DMS 273 (cell line): ENCODE measurements around the gene RTN1.

ENCODE experiments used
- DNase-seq: peaks from one replicate; lab custom pipeline; 2025; ENCODE audit not compliant: unreplicated experiment; lab: John Stamatoyannopoulos, UW

RTN1 gene

DNA sequence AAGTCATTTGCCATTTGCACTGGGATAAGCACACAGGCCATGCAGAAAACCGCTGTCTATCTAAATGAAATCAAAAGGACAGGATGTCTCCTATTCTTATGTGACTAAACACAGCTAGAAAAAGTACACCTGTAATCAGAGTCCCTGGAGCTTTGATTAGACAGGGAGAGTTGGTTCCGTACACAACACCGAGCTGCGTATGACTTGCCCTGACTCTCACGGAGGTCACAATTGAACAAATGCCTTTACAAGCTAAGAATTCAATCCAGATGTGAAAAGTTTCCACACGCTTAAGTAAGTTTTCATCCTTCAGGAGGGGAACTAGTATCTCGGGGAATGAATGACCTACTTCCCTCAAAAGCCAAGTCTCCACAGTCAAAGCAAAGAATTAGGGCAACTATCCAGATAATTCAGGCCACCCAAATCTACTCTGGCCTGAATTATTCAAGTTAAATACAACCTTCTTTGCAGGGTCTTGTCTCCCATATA is 67.5 kb downstream of the RTN1 start:
- DNase-seq: no peak

- DNase-seq: no peak
These were observed 82.4 kb downstream of the RTN1 start for GRCh38 chr14:59788176-59788575.

DNA sequence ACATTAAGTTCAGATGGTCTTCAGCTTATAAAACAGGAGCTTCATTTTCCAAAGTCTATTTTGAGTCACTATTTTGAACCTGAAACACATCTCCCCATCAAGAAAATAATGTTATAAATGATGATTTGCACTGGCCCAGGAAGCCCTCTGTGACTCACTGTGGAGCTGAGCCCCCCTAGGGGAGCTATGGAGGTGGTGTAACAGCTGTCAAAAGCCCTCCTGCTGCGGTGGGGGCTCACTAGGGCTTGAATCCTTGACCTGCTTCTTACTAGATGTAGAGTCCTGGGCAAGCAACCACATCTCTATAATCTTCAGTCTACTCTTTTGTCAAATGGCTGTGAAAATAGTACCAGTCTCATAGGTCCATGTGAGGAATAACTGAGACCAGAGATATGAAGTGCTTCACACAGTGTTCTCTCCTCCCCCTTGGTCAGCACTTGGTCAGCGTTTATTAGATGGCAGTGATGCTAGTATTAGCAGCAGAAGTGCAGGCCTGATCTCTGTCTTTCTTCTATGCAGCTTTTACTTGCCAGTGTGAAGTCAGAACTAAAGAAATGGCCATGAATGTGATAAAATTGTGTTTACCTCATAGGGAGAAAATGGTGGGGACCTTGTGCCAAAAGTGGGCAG is 83.4 kb downstream of the RTN1 start:
- DNase-seq: peak; percentile 39

DNA sequence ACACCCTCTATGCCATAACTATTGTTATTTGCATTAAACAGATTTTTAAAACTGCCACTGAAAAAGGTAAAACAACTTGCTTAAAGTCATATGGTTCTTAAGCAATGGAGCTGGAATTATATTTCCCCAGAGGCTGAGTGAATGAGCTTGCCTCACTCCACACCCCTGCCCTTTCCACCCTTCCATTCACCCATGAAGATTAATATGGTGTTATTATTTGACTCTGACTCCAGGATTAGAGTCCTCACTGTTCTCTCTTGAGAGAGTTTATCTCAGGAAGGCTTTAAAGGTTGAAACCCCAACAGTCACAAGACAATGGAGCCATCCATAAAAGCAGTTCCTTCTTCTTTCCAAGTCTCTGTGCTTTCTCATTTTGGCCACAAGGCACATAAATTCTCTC is 84.9 kb downstream of the RTN1 start:
- no peak for DNase-seq

- DNase-seq: no peak
These were observed 87.8 kb downstream of the RTN1 start for GRCh38 chr14:59782760-59783159.

- DNase-seq: no peak
These were observed 93.5 kb downstream of the RTN1 start for GRCh38 chr14:59777006-59777579.

GRCh38 chr14:59776468-59776867 is 94.1 kb downstream of the RTN1 start:
- no peak for DNase-seq

DNA sequence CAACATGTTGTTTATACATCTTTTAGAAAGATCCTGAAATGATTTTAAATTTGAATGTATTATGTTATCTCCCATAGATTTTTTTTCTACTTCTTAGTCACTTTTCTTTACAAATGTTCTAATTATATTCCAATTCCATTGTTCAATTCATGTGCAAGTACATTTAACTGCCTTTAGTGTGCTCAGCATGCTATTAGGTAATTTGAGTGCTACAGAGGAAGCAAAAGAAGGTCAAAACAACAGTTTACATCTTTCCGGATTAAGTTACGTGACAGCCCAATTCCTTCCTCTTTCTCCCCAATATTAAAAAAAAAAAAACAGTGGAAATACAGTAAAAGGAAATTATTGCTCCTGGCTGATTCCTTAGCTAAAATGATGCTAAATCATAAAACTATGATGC is 98.3 kb downstream of the RTN1 start:
- DNase-seq: no peak

DNA sequence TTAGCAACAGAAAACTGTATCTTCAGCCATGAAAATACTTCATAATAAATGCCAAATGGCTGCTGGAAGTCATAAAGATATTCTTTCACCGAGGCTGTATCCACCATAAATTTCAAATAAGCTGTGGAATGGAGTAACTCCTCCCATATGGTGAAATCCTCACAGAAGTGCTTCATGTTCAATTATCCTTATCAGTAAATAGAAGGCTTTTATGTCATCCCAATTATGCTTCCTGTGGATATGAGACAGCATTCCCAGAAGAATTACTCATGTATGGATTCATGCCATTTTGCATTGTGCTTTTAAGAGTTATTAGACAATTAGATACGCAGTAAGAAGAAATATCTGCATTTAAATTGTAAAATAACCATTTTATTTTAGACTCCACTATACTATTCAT is 99.0 kb downstream of the RTN1 start:
- DNase-seq: peak; percentile 16

DNA sequence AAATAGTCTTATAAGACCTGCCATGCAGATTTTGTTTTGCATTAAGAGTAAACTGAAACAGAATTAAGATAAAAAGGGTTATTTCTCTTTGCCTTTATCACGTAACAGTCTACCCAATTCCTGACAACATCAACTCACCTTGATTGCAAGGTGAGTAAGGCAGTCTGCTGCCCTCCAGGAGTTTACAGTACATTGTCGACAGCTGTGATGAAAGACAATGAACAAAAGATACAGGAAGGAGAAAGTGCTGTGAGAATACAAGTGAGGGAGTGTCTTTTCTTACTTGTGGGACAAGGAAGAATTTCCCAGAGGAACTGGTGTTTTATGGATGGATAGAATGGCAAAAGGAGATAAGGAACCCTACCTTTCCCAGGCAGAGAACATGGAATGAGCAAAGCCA is 101.0 kb downstream of the RTN1 start:
- DNase-seq: no peak

GRCh38 chr14:59768855-59769375 is 101.7 kb downstream of the RTN1 start:
- DNase-seq: no peak

DNA sequence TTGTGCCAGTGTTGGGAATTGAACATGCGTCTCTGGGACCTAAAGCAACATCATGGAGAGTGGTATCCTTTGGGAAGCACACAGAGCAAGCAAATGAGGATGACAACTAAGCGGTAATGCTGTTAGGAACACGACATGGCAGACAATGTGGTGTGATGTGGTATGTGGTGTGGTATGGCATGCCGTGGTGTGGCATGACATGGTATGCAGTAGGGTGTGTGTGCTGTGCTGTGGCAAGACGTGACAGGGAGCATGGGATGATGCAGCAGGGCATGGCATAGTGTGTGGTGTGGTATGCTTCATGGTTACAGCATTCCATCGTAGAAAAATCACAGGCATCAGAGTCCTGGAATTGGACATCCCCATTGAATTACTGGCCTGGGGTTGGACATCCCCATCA is 108.7 kb downstream of the RTN1 start:
- no peak for DNase-seq

DNA sequence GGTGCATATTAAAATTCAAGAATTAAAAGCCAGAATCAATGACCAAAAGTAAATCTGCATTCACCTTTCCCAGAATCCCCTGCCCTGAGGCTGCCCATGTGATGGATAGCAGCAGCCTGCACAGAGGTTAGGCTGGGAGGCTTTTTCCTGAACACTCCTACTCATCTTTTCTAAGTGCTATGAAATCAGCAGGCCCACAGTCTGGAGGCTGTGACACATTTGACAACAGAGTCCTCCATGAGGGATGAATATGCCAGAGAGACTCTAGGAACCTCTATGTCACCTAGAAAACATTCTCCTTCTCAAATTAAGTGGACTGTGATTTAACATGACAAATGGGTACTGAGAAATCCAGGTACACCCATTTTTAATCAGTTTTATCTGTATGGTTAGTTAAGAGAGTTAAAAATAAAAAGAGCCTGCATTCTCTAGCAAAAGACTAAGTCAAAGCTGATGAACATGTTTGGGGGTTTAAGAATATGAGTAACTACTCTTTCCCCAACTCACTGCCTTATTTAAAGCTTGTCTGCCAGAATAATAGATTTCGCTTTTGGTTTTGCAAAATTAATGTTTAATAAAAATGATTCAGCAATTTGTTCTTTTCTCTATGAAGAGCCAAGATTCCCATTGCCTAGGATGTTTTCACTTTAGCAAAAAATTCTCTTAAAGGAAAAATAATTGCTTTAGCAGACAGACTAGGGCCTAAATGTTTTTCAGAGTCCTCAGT is 115.0 kb downstream of the RTN1 start:
- DNase-seq: no peak

DNA sequence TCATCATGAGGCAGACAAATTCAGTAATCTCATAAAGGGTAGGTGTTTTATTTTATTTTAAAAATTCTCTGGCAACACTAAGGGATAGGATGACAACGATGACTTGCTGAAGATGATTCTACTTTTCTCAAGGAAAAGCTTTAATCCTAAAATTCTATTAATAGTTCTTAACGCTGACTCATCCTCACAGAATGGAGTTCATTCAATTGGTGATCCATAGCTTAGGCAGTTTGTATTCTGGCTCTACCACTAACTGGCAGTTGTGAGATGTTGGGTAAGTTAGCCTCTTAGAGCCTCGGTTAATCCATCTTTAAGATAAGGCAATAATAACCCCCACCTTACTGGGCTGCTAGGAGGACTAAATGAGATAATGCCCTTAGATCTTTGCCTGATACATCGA is 116.3 kb downstream of the RTN1 start:
- DNase-seq: no peak

GRCh38 chr14:59753512-59753911 is 117.1 kb downstream of the RTN1 start:
- DNase-seq: peak; percentile 60

GRCh38 chr14:59751578-59751977 is 119.0 kb downstream of the RTN1 start:
- no peak for DNase-seq

GRCh38 chr14:59739794-59740193 is 130.8 kb downstream of the RTN1 start:
- DNase-seq: peak; percentile 70

DNA sequence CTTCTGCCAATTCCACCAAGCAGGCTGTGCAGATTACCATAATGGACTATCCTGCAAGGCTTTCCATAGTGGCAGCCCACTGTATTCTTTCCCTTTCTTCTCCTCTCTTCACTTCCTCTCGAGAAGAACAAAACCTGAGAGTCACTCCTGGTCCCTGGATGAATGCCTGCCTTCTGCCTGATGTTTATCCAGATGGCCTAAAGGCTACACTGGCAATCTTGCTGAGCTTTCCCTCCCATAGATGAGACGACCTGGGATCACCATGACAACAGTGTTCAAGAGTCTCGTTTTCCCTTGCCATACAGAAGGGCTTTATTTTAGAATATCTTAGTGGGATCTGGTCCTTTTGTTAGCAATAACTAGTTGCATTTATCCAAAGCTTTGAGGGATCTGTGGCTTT is 142.3 kb downstream of the RTN1 start:
- peak; percentile 96 for DNase-seq

DNA sequence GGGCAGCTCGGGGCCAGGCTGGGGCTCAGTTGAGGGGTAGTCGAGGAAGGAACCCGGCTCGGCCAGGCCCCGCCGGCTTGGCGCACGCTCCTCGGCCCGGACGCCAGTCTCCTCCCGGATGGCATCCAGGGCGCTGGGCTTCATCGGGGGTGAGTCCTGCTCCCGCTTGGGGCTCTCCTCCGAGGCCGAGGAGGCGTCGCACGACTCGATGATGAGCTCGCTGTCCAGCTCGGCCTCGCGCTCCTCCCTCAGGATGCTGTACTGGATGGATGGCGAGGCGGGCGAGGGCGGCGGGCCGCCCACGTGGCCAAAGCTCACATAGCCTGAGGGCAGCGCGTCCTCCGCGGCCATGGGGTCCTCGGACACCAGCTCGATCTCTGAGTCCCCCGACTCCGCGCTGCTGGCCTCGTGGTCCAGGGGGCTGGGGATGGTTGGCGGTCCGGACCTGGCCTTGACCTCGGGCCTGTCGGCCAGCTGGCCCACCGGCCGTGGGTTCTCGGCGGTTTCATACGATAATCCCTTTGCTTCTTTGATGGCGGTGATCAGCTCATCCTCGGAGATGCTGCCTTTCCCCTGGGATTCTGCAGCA is 143.4 kb downstream of the RTN1 start:
- DNase-seq: no peak

DNA sequence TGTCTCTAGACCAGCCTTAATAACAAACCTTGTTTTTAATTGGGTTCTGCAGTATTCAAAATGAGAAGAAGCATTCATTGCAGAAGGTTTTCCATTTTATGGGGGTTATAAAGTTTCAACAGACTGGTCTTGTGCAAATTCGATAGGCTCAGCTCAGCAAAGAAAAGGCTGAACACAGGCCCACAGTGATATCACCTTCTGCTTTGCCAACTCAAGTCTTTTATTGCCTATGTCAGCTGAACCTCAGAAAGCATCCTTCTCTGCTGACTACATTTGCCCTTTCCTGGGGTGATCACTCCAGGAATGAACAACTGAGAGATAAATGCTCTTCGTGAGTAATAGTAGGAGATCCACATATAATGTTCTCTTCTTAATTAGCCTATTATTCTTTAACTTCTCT is 159.5 kb downstream of the RTN1 start:
- DNase-seq: no peak

DNA sequence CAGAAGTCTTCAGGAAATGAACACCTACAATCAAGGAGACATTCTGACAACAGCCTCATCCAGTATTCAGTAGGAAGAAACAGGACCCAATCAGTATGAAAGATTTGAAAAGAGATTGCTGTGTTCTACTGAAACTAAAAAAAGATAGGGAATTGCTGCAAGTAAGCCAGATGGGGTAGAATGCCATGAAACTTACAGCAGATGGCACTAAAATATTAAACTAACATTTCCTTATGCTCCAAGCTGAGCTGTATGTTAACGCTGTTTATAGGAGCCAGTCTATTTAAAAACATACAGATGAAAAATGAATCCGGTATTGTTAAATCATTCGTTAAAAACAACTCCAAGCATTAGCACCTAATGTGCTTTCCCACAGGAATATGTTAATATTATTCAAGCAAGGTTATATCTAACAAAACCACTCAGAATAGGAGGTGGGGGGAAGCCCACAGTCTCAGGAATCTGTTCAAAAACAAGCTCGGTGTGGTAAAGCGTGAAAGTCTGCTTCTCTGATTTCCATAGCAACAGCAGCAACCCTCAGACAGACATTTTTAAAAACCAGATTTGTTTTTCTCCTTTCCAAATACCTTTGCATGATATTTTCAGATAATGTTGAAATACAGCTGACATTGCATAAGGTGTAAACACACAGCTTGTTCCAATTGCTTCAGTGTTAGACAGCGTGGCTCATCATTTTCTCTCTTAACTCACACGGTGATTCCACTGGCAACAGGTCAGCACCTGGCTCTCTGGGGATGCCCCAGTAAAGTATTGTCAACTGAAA is 162.6 kb downstream of the RTN1 start:
- peak; percentile 85 for DNase-seq
